Caki2 (cell line): ENCODE results near the gene ANAPC2. TPM values are rescaled to one million over a fixed set of nuclear protein-coding genes. Genes with fewer than 3 reads are reported as not detected.

Experiments
- DNase-seq: peaks from one replicate; pipeline ENCODE4 v3.0.0-alpha.2; 2015; ENCODE audit warnings: low read depth
- in situ Hi-C: cut with HindIII; loops from 2 replicates; pipeline ENCODE4 v1.10.0; 2016; ENCODE audit warnings: low sequenced_read_pairs, low pct_unique_long_range_greater_than_20kb, mixed read lengths
- total RNA-seq: library from RNA; depleted of rRNA; stranded (reverse); fragments of >200 nt; shearing (Covaris generic); gene quantifications from 2 replicates; pipeline ENCODE4 v1.2.3, GENCODE V29; 2014; ENCODE audit warnings: low replicate concordance

Gene ANAPC2
- total RNA-seq, 1 experiment from 2014 or later: 38.2 TPM

- no peak for DNase-seq
- in situ Hi-C loops: no loop called here
These were observed 28.3 kb downstream of the ANAPC2 start for GRCh38 chr9:137160054-137160425.

DNA sequence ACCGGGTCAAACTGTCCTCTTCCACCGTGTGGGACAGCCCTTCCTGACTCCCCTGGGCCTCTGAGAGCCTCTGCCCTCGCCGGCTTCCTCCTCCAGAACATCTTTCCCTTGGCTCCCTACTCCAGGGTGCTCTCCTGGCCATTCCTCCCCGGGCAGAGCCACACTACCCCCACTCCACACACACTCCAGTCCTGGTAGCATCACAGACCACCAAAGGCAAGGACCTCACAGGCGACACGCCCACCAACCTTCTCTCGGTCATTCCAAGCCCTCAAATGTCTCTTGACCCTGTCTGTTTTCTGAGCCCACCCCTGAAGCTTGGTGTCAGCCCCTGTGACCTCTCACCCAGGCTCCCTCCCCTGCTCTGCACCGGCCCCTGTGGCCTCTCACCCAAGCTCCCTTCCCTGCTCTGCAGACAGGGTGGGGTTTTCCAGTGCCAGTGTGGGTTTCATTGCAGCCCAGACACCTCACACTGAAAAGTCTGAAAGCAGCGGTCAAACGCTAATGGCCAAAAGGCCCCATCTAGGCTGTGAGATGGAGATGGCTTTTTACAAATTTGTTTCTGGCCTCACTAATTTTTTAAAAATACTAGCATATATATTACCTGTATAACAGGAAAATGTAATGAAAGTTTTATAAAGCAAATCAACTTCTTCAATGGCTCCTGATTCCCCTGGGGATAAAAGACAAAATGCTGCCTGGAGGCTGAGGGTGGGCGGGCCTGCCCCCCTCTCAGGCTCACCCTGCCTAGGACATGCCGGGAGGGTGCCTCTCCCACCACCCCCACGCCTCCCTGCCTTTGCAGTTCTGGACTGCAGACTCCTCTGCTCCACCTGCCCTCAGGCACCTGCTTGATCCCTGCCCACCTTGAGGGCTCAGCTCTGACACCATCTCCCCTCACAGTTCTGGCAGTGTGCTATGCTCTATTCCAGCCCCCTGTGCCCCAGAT is 29.0 kb downstream of the ANAPC2 start:
- in situ Hi-C loops: no loop called here
- no peak for DNase-seq

DNA sequence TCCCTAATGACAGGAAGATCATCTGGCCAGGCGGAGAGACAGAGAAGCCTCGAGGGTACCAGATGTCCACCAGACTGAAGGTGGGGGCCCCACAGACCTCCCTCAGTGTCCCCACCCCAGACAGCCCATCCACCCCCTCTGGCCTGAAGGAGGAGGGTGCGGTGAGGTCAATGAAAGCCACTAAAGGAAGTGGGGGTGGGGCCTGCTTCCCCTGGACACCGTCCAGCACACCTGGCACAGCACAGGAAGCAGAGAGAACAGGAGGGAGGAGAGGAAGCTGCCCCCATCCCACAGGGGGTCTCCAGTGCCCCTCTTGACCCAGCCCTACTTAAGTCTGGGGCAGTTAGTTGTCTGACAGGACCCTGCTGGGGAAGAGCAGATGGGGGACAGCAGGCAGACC is 29.7 kb downstream of the ANAPC2 start:
- in situ Hi-C loops: no loop called here
- DNase-seq: no peak

DNA sequence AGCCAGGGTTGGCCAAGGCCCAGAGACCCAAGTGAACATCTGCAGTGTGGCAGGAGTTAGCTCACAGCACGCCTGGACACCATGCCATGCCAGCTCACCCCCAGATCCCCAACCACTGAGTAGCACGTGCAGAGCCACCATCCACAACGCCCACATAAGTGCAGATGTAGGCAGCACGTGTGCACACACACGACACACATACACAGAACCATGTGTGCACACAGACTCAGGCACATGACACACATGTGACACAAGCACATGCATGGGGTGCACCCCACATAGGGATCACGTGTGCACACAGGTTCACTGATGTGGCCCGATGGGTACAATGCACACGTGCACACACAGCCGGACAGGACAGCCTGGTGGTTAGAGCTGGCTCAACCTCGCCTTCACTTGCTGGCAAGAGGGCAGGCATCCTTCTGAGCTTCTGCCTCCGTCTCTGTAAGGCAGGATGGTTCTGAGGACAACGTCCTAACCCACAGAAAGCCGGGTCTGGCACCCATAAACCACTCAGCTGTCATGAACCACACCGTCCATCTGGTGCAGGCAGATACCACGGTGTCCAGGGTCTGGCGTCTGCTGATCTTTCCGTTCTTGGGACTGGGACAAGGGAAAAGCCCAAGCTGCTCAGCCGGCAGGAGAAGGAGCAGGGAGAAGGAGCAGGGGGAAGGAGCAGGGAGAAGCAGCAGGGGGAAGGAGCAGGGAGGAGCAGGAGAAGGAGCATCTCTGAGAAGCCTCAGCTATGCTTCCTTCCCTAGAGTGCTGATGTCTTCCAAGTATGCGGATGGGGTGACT is 30.5 kb downstream of the ANAPC2 start:
- in situ Hi-C loops: no loop called here
- DNase-seq: no peak

DNA sequence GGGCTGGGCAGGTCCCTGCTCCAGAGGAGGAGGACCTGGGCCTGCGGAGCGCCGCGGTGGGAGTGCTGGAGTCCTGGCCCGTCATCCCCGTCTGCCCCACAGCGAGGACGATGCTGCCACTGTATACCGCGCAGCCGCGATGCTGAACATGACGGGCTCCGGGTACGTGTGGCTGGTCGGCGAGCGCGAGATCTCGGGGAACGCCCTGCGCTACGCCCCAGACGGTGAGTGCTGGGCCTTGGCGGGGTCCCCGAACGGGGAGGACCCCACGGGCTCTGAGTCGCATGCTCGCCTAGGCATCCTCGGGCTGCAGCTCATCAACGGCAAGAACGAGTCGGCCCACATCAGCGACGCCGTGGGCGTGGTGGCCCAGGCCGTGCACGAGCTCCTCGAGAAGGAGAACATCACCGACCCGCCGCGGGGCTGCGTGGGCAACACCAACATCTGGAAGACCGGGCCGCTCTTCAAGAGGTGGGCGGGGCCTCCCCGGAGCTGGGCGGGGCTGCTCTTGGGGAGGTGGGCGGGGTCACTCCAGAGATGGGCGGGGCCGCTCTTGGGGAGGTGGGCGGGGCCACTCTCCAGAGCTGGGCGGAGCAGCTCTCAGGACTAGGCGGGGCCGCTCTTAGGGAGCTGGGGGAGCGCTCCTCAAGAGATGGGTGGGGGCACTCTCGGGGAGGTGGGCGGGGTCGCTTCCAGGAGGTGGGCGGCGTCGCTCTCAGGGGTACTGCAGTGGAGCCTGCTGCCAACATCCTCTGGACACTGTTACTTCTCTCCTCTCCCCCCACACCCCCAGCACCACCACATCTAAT is 31.6 kb downstream of the ANAPC2 start:
- DNase-seq: no peak
- in situ Hi-C loops: no loop called here

GRCh38 chr9:137152844-137153405 is 35.4 kb downstream of the ANAPC2 start:
- in situ Hi-C loops: no loop called here
- DNase-seq: no peak

DNA sequence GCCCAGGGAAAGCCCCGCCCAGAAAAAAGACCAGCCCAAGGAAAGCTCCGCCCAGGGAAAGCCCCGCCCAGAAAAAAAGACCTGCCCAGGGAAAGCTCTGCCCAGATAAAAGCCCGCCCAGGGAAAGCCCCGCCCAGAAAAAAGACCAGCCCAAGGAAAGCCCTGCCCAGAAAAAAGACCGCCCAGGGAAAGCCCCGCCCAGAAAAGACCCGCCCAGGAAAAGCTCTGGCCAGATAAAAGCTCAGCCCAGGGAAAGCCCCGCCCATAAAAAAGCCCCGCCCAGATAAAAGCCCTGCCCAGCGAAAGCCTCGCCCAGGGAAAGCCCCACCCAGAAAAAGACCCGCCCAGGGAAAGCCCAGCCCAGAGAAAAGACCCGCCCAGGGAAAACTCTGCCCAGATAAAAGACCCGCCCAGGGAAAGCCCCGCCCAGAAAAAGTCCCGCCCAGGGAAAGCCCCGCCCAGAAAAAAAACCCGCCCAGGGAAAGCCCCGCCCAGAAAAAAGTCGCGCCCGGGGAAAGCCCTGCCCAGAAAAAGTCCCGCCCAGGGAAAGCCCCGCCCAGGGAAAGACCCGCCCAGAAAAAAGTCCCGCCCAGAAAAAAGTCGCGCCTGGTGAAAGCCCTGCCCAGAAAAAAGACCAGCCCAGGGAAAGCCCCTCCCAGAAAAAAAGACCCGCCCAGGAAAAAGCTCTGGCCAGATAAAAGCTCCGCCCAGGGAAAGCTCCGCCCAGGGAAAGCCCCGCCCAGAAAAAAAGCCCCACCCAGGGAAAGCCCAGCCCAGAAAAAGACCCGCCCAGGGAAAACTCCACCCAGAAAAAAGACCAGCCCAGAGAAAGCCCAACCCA is 37.5 kb downstream of the ANAPC2 start:
- in situ Hi-C loops: no loop called here
- DNase-seq: peak; percentile 94

DNA sequence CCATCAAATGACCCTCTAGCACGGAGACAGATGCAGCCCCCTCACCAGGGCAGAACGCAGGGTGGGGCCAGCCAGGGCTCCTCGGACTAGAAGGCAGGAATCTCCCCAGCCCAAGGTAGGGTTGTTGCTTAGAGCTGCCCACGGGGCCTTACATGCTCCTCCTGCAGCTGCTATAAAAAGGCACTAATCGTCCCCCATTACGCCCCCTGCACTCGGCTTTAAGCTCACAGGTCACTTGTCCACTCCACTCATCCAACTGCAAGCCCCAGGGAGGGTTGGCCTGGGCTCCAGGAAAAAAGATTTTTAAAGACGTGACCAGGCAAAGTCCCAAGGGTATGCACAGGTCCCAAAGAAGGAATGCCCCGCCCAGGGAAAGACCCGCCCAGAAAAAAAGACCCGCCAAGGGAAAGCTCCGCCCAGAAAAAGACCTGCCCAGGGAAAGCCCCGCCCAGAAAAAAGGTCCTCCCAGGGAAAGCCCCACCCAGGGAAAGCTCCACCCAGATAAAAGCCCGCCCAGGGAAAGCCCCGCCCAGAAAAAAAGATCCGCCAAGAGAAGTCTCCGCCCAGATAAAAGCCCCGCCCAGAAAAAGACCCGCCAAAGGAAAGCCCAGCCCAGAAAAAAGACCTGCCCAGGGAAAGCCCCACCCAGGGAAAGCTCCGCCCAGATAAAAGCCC is 38.3 kb downstream of the ANAPC2 start:
- in situ Hi-C loops: no loop called here
- DNase-seq: peak; percentile 97

DNA sequence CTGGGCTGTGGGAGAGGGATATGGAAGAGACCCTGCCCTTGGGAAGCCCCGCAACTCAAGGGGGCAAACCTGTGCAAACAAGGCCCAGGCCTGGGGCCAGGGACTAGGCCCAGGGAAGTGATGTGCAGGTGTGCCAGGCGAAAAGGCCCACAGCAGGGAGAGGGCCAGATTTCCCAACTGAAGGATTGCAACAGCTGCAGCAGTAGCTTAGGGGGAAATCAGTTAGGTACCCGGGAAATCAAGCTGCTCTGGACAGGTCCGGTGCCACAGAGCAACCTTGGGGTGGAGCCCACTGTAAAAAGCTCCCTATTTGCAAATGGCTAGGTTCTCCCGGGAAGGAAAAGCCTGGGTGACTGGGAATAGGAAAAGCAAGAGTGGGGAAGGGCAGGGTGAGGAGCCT is 39.0 kb downstream of the ANAPC2 start:
- in situ Hi-C loops: no loop called here
- DNase-seq: no peak

- no peak for DNase-seq
- in situ Hi-C loops: no loop called here
These were observed 39.7 kb downstream of the ANAPC2 start for GRCh38 chr9:137148661-137149060.

- DNase-seq: no peak
- in situ Hi-C loops: no loop called here
These were observed 40.1 kb downstream of the ANAPC2 start for GRCh38 chr9:137148242-137148641.

DNA sequence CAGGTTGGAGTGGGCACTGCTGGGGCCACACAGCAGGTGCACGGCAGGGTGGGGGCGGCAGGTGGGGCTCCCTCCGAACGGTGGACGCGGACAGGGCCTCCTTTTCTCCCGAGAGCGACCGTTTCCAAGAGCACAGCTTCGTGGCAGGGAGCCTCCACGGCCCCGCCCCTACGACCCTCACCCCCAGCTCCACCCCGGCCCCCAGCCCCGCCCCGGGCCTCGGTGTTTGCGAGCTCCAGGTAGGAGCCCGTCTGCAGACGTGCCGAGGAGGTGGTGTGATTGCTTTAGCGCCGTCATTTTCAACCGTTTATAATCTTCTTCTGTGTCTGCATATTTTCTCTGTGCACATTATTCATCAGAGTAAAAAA is 40.6 kb downstream of the ANAPC2 start:
- DNase-seq: no peak
- in situ Hi-C loops: no loop called here

DNA sequence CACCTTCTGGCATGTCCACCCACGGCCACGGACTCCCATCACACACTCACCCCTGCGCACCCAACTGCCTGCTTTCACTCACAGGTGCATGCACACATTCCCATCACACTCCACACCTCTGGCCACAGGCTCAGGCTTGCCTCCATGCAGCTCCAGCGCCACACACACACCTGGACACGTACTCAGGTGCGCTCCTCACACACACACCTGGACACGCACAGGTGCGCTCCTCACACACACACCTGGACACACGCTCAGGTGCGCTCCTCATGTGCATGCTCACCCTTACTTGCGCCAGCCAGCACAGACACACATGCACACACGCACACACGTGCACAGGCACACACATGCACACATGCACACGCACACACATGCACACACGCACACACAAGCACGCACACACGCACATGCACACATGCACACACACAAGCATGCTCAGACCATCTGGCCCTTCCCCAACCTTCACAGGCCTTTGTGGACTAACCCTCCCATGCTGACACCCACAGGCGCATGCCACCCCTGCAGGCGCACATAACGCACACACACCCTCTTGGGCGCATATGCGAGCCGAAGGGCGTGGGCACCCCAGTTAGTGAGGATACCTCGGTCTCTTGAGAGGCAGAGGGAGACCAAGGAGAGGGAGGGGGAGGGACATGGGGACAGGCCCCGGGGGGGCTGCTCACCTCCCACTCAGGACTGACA is 41.1 kb downstream of the ANAPC2 start:
- in situ Hi-C loops: no loop called here
- no peak for DNase-seq

- no peak for DNase-seq
- in situ Hi-C loops: no loop called here
These were observed 41.8 kb downstream of the ANAPC2 start for GRCh38 chr9:137146527-137146918.

DNA sequence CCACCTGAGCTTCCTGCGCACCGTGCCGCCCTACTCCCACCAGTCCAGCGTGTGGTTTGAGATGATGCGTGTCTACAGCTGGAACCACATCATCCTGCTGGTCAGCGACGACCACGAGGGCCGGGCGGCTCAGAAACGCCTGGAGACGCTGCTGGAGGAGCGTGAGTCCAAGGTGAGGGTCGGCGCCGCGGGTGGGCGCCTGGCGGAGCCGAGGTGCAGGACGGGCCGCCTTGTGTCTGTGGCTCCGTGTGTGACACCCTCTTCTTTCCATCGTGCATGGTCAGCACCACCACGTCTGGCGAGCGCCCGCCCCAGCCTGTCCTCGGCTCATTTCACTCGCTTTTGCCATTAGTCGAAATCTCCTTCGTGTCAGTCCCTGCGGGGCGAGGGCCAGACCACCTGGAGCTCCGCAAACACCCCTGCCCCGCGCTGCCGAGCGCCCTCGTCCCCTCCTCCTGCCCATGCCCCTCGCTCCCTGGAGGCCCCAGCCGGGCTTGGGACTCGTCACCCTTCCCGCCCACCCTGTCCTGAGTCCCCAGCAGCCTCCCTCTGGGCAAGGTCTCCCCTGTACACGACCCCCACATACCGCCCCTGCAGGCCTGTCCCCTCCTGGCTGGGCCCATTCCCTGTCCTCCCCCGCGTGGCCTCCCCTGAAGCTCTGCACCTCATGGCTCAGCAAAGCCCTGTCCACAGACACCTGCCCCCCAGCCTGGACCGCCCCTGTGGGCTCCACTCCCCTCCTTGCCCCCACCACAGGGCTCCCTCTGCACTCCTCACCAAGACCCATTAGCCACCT is 42.4 kb downstream of the ANAPC2 start:
- in situ Hi-C loops: no loop called here
- DNase-seq: no peak

GRCh38 chr9:137143459-137143858 is 44.9 kb downstream of the ANAPC2 start:
- in situ Hi-C loops: no loop called here
- no peak for DNase-seq
